ENCODE measurements around the gene TRABD.

TRABD gene

DNA sequence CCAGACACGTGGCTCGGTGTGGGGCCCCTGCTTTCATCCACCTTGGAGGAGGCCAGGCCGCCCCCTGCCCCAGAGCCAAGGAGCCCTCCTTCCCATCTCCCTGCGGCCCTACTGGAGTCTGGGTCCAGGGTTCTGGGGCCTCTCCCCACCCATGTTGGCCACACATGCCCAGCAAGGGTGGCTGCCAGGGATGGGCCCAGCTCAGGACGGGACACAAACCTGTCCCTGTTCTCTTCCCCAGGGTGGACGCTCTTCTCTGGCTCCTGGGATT is 10.6 kb upstream of the TRABD start:
- no peak for DNase-seq

DNA sequence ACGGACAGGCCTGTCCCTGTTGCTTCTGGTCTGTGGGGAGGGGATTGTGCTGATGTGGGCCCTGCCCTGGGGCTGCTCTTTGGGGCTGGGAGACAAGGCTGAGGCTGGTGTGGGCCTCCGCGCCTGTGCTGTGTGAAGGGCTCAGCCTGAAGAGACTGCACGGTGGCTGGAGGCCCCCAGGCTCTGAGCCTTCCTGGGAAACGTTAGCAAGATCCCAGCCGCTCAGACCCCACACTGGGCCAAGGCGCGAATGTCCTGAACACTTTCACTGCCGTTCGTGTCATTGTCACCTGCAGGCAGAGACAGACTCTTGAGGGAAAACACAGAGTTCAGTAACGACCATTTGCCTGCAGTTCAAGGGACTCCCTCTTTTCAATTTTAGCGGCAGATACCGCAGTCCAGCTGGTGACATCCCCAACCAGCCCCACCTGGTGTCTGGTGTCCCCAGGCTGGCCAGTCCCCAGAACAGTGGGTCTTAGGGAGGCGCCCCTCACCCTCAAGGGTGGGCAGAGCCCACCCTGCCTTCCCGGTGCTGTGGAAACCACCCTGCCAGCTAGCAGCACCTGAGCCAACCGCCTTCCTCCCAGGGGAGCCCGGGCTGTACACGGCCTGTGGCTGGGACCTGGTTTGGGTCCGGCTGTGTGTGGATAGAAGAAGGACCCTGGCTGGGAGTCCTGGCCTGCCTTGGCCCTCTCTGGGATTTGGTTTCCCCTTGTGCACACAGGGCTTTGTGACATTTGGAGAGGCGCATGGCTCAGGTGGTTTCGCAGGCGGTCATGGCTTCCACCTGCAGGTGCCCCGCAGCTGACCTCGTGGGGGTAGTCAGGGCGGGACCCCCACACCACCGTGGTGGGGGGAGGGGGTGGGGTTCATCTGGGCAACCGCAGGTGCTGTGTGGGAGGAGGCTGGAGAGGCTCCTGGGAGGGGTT is 9.5 kb upstream of the TRABD start:
- no peak for DNase-seq

DNA sequence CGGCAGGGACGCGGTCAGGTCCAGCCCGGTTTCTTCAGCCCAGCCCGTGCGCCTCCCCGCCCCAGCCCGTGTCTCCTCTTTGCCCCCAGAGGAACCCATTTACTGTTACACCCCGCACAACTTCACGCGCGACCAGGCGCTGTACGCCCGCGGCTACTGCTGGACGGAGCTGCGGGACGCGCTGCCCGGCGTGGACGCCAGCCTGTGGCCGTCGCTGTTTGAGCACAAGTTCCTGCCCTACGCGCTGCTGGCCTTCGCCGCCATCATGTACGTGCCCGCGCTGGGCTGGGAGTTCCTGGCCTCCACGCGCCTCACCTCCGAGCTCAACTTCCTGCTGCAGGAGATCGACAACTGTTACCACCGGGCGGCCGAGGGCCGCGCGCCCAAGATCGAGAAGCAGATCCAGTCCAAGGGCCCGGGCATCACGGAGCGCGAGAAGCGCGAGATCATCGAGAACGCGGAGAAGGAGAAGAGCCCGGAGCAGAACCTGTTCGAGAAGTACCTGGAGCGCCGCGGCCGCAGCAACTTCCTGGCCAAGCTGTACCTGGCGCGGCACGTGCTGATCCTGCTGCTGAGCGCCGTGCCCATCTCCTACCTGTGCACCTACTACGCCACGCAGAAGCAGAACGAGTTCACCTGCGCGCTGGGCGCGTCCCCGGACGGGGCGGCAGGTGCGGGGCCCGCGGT is 8.7 kb upstream of the TRABD start:
- no peak for DNase-seq

DNA sequence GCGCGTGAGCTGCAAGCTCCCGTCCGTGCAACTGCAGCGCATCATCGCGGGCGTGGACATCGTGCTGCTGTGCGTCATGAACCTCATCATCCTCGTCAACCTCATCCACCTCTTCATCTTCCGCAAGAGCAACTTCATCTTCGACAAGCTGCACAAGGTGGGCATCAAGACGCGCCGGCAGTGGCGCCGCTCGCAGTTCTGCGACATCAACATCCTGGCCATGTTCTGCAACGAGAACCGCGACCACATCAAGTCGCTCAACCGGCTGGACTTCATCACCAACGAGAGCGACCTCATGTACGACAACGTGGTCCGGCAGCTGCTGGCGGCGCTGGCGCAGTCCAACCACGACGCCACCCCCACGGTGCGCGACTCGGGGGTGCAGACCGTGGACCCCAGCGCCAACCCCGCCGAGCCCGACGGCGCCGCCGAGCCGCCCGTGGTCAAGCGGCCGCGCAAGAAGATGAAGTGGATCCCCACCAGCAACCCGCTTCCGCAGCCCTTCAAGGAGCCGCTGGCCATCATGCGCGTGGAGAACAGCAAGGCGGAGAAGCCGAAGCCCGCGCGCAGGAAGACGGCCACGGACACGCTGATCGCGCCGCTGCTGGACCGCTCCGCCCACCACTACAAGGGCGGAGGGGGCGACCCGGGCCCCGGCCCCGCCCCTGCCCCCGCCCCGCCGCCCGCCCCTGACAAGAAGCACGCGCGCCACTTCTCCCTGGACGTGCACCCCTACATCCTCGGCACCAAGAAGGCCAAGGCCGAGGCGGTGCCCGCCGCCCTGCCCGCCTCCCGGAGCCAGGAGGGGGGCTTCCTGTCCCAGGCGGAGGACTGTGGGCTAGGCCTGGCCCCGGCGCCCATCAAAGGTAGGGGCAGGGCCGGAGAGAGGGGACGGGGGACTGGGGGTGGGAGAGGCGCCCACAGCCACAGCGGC is 7.9 kb upstream of the TRABD start:
- DNase-seq: no peak

DNA sequence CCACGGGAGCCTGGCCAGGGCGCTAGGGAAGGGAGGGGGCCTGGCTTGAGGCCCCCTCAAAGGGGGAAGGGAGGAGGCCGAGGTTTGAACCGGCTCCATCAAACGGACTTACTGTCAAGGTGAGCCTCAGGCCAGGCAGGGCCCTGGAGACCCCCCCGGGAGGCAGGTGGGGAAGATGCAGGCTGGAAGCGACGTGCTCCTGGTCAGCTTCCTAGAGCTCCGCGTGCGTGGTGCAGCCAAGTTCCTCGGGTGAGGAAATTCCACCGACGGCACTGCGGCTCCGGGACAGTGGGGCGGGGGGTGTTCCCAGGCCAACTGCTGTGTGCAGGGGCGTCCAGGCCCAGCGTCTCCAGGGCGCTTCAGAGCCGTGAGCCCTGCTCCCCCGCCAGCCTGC is 7.2 kb upstream of the TRABD start:
- no peak for DNase-seq

DNA sequence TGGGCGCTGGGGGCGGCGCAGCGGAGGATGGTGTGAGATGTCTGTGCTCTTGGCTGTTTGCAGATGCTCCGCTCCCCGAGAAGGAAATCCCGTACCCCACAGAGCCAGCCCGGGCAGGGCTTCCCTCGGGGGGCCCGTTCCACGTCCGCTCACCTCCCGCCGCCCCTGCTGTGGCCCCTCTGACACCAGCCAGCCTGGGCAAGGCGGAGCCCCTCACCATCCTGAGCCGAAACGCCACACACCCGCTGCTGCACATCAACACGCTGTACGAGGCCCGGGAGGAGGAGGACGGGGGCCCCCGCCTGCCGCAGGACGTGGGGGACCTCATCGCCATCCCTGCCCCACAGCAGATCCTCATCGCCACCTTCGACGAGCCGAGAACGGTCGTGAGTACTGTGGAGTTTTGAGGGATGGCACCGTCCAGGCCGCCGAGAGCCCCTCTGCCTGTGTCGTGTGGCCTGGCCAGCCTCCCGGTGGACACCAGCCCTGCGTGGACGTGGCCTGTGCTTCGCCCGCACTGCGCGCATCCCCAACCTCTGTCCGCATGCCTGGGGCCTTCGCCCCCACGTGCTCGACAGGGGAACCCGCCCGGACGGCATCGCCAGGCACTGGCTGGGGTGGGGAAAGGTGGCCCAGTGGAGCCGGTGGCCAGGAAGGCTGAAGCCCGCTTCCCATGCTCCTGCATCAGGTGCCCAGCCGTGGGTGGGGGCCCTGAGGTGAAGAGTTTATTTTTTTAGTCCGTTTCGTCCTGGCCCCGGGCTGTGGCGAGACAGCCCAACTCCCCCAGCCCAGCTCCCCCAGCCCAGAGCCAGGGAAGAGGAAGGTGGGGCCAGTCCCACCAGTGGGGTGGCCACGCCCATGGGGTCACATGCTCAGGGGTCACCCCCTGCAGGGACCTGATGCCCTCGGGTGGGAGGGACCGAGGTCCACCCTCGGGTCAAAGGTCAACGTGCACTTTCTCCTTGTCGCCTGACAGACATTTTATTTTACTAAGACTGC is 6.5 kb upstream of the TRABD start:
- no peak for DNase-seq

DNA sequence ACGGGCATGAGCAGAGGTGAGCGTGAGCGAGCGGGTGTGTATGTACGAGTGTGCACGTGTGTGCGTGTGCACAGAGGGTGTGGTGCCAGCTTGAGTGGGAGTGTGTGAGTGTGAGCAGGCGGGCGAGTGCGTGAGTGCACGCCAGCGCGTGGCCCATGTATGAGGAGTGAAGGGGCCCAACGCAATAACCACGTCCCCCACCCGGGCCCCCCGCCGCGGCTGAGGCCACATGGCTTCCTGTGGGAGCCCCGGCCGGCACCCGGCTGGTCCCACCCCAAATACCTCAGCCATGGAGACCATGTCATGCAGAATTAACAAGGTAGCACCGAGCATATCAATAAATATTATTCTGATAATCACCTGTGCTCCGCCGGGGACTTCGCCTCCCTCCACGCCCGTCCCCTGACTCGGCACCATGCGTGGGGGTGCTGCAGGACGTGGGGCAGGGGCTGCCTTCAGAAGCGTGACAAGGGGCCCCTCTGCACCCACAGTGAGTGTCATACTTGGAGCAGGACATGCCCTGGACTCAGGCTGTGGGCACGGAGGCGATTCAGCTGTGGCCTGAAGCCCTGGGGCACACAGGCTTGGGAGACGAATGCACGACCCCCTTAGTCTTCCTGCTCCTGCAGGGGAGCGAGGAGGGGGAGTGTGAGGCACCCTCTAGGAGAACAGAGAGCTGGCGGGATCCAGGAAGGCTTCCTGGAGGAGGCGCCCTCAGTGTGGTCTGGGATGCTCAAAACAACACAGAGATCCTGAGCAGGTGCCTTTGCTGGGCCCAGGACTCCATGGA is 5.6 kb upstream of the TRABD start:
- DNase-seq: no peak

DNA sequence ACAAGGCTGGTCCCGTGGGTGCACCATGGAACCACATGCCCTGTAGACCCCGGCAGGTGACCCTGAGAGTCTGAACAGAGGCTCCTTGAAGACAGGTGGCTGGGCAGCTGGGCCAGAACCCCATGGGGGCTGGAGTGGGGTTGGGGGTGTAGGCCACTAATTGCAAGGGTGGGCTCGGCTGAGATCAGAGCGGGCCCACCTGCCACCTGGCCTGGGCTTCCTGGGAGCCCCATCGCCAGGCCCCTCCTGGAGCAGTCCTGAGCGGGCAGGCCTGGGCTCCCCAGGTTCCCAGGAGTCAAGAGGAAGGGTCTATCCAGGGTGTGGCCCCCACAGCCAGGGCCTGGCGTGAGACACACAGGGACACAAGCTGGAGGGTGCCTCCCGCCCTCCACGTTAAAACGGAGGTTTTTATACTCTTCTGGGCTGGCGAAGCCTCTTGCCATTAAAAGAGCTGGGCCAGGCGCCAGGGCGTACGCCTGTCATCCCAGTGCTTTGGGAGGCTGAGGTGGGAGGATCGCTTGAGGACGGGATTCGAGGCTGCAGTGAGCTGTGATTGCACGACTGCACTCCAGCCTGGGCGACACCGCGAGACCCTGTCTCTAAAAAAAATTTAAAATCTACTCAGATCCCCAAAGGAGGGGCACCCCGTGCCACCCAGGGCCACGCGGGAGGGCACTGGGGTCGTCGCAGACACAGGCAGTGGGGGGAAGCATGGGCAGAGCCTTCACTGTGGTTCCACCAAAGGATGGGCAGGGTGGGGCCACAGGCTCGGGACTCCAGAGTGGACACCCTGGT is 4.8 kb upstream of the TRABD start:
- DNase-seq: no peak

DNA sequence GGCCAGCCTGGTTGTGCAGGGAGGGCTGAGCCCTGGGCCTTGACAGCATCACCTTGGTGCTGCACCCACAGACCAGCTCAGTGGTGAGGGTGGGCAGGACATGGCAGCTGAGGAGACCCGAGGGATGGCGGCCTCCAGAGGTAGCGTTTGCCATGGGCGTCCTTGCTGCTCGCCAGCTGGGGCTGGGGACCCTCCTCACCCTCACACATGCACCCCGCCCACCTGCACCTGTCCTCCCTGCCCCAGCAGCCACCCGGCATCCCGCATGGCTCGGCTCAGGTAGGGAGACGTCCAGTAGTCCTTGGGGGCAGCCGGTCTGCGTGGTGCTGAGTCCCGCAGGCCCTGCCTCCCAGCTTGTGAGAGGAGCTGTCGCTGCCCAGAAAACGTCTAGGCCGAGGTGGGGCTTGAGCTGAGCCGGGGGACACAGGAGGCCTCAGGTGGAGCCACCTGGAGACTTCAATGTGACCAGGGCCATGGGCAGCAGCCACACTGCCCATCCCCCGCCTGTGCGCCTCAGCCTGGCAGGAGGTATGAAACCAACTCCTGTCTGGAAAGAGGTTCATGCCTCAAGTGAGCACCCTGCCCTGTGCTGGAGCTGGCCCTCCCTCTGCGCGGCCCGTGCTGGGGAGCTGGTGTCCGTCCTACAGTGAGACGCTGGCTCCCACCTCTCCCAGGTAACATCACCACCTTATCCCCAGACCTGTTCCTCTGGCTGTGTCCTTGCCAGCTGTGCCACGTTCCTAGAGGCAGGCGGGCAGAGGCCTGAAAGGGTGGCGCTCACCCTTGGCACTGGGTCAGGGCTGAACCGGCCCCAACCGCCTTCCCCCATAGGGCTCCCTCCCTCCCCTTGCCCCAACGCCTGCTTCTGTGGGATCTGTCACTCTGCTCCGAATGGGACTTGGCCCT is 3.3 kb upstream of the TRABD start:
- DNase-seq: no peak

DNA sequence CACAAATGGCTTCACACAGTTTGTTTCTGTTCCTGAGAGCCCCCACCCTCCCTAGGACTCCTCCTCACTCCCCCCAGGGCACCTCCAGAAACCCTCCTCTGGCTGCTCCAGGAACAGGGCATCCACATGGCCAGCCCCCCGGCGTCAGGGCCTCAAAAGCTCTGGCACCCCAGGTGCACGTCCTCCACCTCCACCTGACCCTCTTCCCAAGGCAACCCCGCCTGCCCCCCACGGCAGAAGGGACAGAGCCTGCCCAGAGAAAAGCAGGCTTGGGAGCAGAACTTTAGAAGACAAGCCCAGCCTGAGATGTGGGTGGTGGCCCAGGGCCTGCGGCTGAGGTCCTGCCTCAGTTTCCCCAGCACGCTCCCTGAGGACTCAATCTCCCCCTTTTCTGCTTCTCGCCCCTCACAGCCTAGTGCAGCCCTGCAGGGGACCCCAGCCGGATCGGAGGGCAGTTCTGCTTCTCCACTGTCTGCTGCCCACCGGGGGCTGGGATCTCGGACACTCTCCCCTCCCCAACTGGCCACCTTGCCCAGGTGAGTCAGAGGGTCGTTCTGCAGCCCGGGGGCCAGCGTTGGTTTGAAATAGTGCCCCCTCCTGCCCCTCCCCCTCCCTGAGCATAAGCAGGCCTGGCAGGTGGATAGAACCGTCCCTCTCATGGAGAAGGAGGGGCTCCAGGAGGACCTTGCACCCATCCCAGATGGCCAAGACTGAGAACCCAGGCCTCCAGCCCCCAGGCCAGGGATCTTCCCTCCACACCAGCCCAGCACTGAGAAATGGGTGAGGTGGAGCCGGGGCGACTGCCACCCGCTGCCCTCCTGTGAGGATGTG is 2.4 kb upstream of the TRABD start:
- DNase-seq: no peak

DNA sequence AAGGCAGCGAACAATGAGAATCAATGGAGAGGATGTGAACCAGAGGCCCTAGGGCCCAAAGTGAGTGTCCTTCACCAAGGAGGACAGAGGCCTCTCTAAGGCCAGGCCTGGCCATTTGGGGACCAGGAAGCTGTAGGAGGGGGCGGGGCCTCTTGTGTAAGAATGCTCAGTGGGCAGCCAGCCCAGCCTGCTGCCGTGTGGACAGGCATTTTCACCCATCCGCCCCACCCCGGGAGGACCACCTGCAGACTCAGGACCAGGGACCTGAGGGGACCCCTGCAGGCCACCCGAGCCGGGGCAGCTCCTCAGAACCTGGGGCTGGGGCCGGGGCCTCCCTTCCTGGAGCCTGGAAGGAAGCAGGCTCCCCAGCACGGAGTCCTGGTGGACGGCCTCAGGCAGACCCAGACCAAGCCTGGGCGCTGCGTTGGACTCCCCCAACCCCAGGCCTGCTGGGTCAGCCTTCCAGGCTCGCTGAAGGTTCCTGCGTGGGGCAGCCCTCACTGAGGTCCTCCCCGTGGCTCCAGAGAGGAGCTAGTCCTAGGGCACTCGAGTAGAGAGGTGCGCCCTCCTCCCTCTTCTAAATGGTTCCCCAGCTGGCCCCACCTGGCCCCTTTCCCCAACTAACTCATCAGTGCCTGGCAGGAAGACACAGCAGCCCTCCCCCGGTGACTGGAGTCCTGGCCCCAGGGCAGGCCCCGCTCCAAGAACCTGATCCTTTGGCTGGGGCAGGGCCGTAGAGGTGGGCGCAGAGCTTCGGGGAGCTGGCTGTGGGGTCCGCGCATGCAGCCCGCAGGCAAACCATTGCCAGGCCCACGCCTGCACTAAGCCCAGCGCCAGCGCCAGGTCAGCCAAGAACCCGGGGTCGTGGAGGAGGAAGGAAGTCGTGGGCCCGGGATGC is 1.5 kb upstream of the TRABD start:
- DNase-seq: no peak

DNA sequence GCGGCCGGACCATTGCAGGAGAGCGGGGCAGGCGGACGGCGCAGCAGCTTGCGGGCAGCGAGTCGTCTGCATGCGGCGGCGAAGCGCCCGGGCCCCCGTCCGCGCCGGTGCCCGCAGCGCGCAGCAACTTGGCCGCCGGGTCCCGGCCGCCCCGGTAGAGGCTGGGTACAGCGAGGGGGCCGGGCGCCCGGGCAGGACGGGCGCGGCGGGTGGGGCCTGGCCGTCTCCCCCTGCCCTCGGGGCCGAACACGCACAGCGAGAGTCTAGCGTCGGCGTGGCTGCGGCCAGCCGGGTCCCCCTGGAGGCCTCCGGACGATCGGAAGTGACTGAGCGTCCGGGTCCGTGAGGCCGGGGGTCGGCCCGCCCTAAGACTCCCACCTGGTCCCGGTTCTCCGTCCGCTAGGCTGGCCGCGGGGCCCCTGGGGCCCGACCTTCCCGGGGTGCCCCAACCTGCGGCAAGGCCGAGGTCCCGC is 775 bp upstream of the TRABD start:
- DNase-seq: no peak

DNA sequence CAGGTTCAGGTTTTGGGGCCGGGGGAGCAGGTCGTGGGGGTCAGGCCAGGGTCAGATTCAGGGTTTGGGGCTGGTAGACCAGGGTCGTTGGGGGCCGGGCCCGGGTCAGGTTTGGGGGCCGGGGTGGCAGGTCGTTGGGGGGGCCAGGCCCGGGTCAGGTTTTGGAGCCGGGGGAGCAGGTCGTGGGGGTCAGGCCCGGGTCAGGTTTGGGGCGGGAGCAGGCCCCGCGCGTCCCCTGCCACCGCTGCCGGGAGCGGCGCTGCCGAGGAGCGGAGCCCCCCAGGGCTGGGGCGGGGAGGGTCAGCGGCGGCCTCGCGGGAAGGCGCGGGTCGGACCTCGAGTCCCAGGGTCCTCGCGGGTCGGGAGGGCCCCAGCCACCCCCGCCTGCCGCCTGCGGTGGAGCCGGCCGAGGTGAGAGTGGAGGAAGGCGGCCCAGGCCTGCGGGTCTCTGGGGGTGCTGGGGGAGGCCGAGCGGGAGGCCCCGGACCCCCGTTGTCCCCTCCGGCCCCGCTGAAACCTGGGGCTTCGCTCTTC is 535 bp downstream of the TRABD start:
- DNase-seq: no peak

DNA sequence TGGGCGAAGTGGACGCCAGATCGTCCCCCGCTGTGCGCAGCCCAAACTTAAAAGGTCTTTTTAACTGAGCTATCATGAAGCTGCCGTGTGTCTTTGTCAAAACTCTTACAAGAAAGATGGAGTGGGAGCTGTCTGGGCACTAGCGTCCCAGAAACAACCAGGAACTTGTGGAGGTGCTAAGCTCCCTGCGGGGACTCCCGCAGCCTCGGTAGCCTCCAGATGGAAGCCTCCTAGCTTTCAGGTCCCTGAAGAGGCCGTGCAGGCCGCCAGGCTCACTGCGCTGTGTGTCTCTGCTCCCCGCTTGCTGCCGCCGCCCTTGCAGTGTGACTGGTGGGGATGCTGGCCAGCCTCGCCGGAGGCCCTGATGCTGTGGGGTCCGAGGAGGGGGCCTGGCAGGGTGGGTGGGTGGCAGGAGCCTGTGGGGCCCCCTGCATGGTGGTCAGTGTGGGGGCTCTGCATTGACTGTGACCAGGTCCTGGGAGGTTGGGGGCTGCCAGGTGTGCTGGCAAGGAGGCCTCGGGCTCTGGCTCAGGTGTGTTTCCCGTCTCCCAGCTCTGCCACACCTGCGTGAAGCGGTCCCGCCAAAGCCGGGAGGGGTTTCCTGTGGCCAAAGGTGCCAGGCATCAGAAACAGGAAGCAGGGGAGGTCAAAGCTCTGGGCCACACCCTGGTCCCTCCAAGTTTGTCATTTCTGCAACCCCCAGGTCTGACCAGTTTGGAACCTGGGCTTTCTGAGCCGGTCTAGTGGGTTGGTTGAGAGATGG is 1.2 kb downstream of the TRABD start:
- no peak for DNase-seq

DNA sequence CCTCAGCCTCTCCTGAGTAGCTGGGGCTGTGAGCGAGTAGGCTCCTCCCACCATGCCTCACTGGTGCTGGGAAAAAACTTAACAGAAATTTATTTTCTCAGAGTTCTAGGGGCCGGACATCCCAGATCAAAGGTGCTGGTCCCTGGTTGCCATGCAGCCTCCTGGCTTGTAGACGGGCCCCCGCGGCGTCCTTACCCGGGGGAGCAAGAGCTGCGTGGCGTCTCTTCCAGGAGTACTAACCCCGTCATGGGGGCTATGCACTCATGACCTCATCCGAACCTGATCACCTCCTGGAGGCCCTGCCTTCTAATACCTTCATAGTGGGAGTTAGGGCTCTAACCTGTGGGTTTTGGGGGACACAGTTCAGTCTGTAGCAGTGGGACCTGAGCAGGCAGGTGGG is 2.6 kb downstream of the TRABD start:
- DNase-seq: no peak

DNA sequence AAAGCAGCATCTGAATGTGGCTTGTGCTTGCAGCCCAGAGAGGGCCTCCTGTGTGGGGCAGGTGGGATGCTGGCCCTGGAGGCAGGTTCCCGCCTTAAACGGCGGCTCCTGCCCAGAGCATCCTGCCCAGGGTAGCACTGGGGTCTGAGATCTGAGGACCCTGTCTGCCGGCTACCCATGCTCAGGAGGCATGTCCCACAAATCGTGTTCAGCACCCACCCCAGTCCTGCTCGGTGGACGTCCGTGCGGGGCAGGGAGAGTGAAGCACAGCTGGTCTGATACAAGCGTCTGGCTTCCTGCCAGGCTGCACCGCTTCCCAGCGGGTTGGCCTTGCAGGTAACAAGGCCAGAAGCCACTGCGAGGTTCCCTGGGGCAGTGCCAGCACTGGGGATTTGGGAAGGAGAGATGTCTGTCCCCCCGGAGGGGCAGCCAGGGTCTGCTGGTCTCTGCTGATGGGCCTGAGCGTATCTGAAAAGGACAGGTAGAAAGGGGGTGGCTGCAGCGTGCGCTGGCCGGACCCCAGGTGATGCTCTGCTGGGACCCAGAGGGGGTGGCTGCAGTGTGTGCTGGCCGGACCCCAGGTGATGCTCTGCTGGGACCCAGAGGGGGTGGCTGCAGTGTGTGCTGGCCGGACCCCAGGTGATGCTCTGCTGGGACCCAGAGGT is 3.6 kb downstream of the TRABD start:
- no peak for DNase-seq
